ENCODE results near the gene OR8H3. TPM values are rescaled to one million over a fixed set of nuclear protein-coding genes. Genes with fewer than 3 reads are reported as not detected.

OR8H3 gene
- total RNA-seq, 1 experiment from 2014 or later, result not detected

DNA sequence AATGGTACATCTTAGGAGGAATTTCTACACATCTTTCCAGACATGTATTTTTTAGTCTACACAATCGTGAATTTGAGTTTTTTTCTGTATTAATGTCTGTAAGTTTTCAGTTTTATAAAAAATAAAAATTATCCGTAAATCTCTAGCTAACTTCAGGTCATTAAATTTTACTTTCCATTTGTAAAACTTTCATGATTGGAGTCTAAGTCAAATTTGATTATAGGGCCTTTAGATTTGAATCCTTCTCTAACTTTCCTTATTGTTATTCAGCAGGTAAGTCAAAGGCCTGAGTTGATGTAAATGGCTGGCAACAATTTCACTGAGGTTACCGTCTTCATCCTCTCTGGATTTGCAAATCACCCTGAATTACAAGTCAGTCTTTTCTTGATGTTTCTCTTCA, 29.2 kb upstream of the OR8H3 start, which contains the start of gene OR8I2 (continued):
- TF ChIP-seq CTCF (IDR thresholded peaks at IDR 0.05 in 2 of 3, conservative IDR thresholded peaks at IDR 0.05 in 1 of 3; ENCODE audit: borderline replicate concordance in 1 of 3, insufficient read depth in 1 of 3, low read depth in 2 of 3, low read length in 2 of 3) (no peak), EZH2phosphoT487 (IDR thresholded peaks at IDR 0.05; ENCODE audit: borderline replicate concordance) (no peak), ATF3 (IDR thresholded peaks at IDR 0.05) (no peak), YY1 (IDR thresholded peaks at IDR 0.05; ENCODE audit: extremely low read depth, insufficient replicate concordance, low read depth, low read length) (no peak), ELF1 (IDR thresholded peaks at IDR 0.05; ENCODE audit: borderline replicate concordance, low read depth) (no peak), TCF7L2 (IDR thresholded peaks at IDR 0.05; ENCODE audit: borderline replicate concordance, extremely low read depth, insufficient read depth, insufficient read length) (no peak), SP1 (IDR thresholded peaks at IDR 0.05; ENCODE audit: low read depth) (no peak), SIN3A (IDR thresholded peaks at IDR 0.05; ENCODE audit: low read depth) (no peak), RAD21 (IDR thresholded peaks at IDR 0.05; ENCODE audit: low read depth) (no peak), JUND (IDR thresholded peaks at IDR 0.05) (no peak), CBX3 (IDR thresholded peaks at IDR 0.05; ENCODE audit: low read depth) (no peak), ZFX (IDR thresholded peaks at IDR 0.05) (no peak)
- TF ChIP-seq, protein P1, sequence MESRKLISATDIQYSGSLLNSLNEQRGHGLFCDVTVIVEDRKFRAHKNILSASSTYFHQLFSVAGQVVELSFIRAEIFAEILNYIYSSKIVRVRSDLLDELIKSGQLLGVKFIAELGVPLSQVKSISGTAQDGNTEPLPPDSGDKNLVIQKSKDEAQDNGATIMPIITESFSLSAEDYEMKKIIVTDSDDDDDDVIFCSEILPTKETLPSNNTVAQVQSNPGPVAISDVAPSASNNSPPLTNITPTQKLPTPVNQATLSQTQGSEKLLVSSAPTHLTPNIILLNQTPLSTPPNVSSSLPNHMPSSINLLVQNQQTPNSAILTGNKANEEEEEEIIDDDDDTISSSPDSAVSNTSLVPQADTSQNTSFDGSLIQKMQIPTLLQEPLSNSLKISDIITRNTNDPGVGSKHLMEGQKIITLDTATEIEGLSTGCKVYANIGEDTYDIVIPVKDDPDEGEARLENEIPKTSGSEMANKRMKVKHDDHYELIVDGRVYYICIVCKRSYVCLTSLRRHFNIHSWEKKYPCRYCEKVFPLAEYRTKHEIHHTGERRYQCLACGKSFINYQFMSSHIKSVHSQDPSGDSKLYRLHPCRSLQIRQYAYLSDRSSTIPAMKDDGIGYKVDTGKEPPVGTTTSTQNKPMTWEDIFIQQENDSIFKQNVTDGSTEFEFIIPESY (IDR thresholded peaks at IDR 0.05; ENCODE audit: extremely low read depth, insufficient replicate concordance, low read length), result no peak
